ENCODE results near the gene CMPK1. TPM values are rescaled to one million over a fixed set of nuclear protein-coding genes. Genes with fewer than 3 reads are reported as not detected.

The CMPK1 gene
- polyA plus RNA-seq, 1 donor from 2014 or later, result 117 TPM

- TF ChIP-seq EZH2 (IDR thresholded peaks at IDR 0.05; ENCODE audit: borderline replicate concordance, insufficient read depth, low read length, poor library complexity, severe bottlenecking) (no peak), CTCF (IDR thresholded peaks at IDR 0.05; ENCODE audit: poor library complexity, severe bottlenecking) (no peak), SMC3 (conservative IDR thresholded peaks at IDR 0.05; ENCODE audit: poor library complexity) (no peak), MXI1 (conservative IDR thresholded peaks at IDR 0.05; ENCODE audit: poor library complexity, severe bottlenecking) (no peak), REST (IDR thresholded peaks at IDR 0.05; ENCODE audit: borderline replicate concordance) (no peak), EP300 (conservative IDR thresholded peaks at IDR 0.05; ENCODE audit: poor library complexity, severe bottlenecking) (no peak), TAF1 (IDR thresholded peaks at IDR 0.05; ENCODE audit: low read depth) (no peak), POLR2AphosphoS5 (IDR thresholded peaks at IDR 0.05) (no peak), RAD21 (conservative IDR thresholded peaks at IDR 0.05) (no peak)
- H3F3A ChIP-seq (ENCODE audit: insufficient read depth, low read length, poor library complexity, severe bottlenecking), result peaks cover 11% of the 10 kb centered on the region
- H3K9me2 ChIP-seq (ENCODE audit: insufficient read depth, low read length), result no peaks in the 10 kb centered on the region
- H3K27ac ChIP-seq (ENCODE audit: low read length), result peak overlapping the region; percentile 99
- no peaks in the 10 kb centered on the region for H3K36me3 ChIP-seq (ENCODE audit: insufficient read depth, low read length)
- H3K9ac ChIP-seq (ENCODE audit: low read length), result peak overlapping the region; percentile 98
- peaks cover 24% of the 10 kb centered on the region for H3K79me2 ChIP-seq (replicated peaks; ENCODE audit: insufficient read depth, low read length)
- no peaks in the 10 kb centered on the region for H3K9me3 ChIP-seq (ENCODE audit: low read length)
- H3K4me3 ChIP-seq (ENCODE audit: low read length), result peak overlapping the region; percentile 92
- H3K4me2 ChIP-seq (ENCODE audit: low read length), result peak overlapping the region; percentile 71
- peak overlapping the region; percentile 97 for H2AFZ ChIP-seq (ENCODE audit: low read depth, low read length)
- no peaks in the 10 kb centered on the region for H4K20me1 ChIP-seq (ENCODE audit: insufficient read depth)
- H3K27me3 ChIP-seq (ENCODE audit: insufficient read depth, low read depth, low read length), result no peaks in the 10 kb centered on the region
Measured at GRCh38 chr1:47332779-47333577, 612 bp upstream of the CMPK1 start.

- Histone ChIP-seq H3K9me2 (ENCODE audit: insufficient read depth, low read length) (no peaks in the 10 kb centered on the region), H3K27me3 (ENCODE audit: insufficient read depth, low read depth, low read length) (no peaks in the 10 kb centered on the region), H4K20me1 (ENCODE audit: insufficient read depth) (no peaks in the 10 kb centered on the region), H2AFZ (ENCODE audit: low read depth, low read length) (peak overlapping the region; percentile 93), H3K4me2 (ENCODE audit: low read length) (peak overlapping the region; percentile 74), H3K4me3 (ENCODE audit: low read length) (peak overlapping the region; percentile 92), H3K9ac (ENCODE audit: low read length) (peak overlapping the region; percentile 98), H3K9me3 (ENCODE audit: low read length) (no peaks in the 10 kb centered on the region), H3K36me3 (ENCODE audit: insufficient read depth, low read length) (no peaks in the 10 kb centered on the region), H3F3A (ENCODE audit: insufficient read depth, low read length, poor library complexity, severe bottlenecking) (peaks cover 11% of the 10 kb centered on the region), H3K27ac (ENCODE audit: low read length) (peak overlapping the region; percentile 99), H3K79me2 (replicated peaks; ENCODE audit: insufficient read depth, low read length) (peaks cover 25% of the 10 kb centered on the region)
- TF ChIP-seq MXI1 (conservative IDR thresholded peaks at IDR 0.05; ENCODE audit: poor library complexity, severe bottlenecking) (peak; percentile 61), CTCF (IDR thresholded peaks at IDR 0.05; ENCODE audit: poor library complexity, severe bottlenecking) (peak; percentile 57), EZH2 (IDR thresholded peaks at IDR 0.05; ENCODE audit: borderline replicate concordance, insufficient read depth, low read length, poor library complexity, severe bottlenecking) (no peak), POLR2AphosphoS5 (IDR thresholded peaks at IDR 0.05) (peak; percentile 67), REST (IDR thresholded peaks at IDR 0.05; ENCODE audit: borderline replicate concordance) (peak; percentile 73), EP300 (conservative IDR thresholded peaks at IDR 0.05; ENCODE audit: poor library complexity, severe bottlenecking) (no peak), TAF1 (IDR thresholded peaks at IDR 0.05; ENCODE audit: low read depth) (peak; percentile 47), SMC3 (conservative IDR thresholded peaks at IDR 0.05; ENCODE audit: poor library complexity) (no peak), RAD21 (conservative IDR thresholded peaks at IDR 0.05) (no peak)
Measured at GRCh38 chr1:47333922-47334764, 553 bp downstream of the CMPK1 start.
